ENCODE measurements around the gene TMC1. TPM values are rescaled to one million over a fixed set of nuclear protein-coding genes. Genes with fewer than 3 reads are reported as not detected.

The TMC1 gene
- total and polyA plus RNA-seq, 2 donors from 2014 or later: 0.25 to 1.2 TPM

DNA sequence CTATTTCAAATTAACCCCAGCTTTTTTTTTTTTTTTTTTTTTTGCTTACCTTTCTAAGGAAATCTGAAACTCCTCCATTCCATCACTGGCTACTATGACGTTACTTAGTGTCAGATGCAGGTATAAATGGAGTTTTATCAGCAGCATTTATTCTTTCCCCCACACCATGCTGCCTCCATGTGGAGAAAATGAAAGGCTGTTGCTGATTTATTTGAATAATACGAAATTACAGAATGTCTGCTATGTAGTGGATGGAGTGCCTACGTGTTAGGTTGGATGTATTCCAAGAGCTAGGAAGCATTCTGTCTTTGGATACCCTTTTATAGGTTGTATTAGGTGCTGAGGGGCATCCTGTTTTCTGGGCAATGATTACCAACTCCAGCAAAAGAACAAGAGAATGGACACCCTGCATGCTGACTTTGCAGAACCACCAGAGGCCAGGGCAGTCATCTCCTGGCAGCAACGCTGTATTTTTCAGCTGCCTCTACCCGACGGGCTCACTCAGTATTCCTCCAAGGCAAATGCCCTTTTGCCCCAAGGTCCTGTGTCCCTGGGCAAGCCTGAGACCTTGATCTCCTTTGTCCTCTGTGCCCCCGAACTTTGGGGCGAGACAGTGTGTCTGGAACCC is 232.0 kb downstream of the TMC1 start:
- Histone ChIP-seq H3K36me3 (ENCODE audit: control insufficient read depth in 2 of 3, insufficient read depth in 3 of 3, low read length in 3 of 3) (no peaks in the 10 kb centered on the region), H3K9ac (ENCODE audit: low read length in 3 of 3) (no peak overlapping the region), H3K27me3 (ENCODE audit: control insufficient read depth, insufficient read depth, low read length) (no peaks in the 10 kb centered on the region), H3K4me1 (ENCODE audit: control insufficient read depth in 2 of 3, insufficient read depth in 2 of 3, low read depth in 1 of 3, low read length in 3 of 3) (peaks cover 0 to 6% (median 2%) of the 10 kb centered on the region in 3 donors), H3K9me3 (ENCODE audit: control insufficient read depth in 2 of 3, insufficient read depth in 1 of 3, low read length in 3 of 3) (no peaks in the 10 kb centered on the region), H3K4me3 (ENCODE audit: low read length in 3 of 3) (no peak overlapping the region), H3K27ac (ENCODE audit: low read depth in 2 of 2, low read length in 2 of 2) (peak overlapping the region; percentile 2 to 8)
- FAIRE-seq: peak; percentile 54
- TF ChIP-seq, protein P1, sequence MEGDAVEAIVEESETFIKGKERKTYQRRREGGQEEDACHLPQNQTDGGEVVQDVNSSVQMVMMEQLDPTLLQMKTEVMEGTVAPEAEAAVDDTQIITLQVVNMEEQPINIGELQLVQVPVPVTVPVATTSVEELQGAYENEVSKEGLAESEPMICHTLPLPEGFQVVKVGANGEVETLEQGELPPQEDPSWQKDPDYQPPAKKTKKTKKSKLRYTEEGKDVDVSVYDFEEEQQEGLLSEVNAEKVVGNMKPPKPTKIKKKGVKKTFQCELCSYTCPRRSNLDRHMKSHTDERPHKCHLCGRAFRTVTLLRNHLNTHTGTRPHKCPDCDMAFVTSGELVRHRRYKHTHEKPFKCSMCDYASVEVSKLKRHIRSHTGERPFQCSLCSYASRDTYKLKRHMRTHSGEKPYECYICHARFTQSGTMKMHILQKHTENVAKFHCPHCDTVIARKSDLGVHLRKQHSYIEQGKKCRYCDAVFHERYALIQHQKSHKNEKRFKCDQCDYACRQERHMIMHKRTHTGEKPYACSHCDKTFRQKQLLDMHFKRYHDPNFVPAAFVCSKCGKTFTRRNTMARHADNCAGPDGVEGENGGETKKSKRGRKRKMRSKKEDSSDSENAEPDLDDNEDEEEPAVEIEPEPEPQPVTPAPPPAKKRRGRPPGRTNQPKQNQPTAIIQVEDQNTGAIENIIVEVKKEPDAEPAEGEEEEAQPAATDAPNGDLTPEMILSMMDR (IDR thresholded peaks at IDR 0.05; ENCODE audit: borderline replicate concordance, extremely low read depth, insufficient read depth): peak; percentile 43
- intact Hi-C loops (cut with DNase I): no loop called here
- DNase-seq: peak in 2 of 5 donors; percentile 19 to 32

DNA sequence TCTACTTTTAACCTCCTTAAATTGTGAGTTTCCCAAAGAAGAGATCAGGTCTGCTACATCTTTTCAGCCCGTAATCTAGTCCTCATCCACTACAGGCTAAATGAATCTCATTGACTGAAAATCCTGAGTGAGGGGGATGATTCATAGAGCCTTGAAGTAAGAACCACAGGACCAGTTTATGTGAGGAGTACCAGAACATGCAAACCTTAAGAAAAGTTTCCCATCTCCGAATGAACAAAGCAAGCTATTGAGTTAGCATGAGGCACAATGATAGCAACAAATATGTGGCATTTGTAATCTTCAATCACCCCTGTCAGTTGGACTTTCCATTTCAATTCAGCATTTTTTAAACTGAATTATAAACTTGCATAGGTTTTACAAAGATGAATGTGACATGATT is 234.4 kb downstream of the TMC1 start:
- TF ChIP-seq, protein P1 (IDR thresholded peaks at IDR 0.05; ENCODE audit: borderline replicate concordance, extremely low read depth, insufficient read depth): no peak
- DNase-seq: no peak

DNA sequence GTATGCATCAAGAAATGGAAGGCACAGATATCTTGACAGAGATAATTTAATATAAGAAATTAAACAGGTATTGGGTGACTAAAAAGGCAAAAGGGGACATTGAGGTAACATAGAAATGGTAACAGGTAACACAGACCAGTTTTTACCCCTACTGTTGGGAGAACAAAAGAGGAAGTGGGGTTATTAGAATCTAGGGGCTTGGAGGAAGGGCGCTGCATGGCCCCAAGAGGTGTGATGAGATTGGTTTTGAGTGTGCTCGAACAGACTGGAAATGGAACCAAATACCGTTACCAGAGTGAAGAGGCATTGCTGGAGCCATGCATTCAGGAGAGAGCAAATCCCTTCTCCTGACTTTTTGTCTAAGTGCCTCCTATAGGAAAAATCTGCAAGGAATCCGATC is 237.5 kb downstream of the TMC1 start:
- Histone ChIP-seq H3K4me3 (ENCODE audit: low read length in 3 of 3) (no peak overlapping the region), H3K27me3 (ENCODE audit: control insufficient read depth, insufficient read depth, low read length) (no peaks in the 10 kb centered on the region), H3K4me1 (ENCODE audit: control insufficient read depth in 2 of 3, insufficient read depth in 2 of 3, low read depth in 1 of 3, low read length in 3 of 3) (peaks cover 0 to 1% (median 0%) of the 10 kb centered on the region in 3 donors), H3K36me3 (ENCODE audit: control insufficient read depth in 2 of 3, insufficient read depth in 3 of 3, low read length in 3 of 3) (no peaks in the 10 kb centered on the region), H3K9me3 (ENCODE audit: control insufficient read depth in 2 of 3, insufficient read depth in 1 of 3, low read length in 3 of 3) (no peaks in the 10 kb centered on the region), H3K9ac (ENCODE audit: low read length in 3 of 3) (no peak overlapping the region), H3K27ac (ENCODE audit: low read depth in 2 of 2, low read length in 2 of 2) (no peak overlapping the region)
- TF ChIP-seq, protein P1 (IDR thresholded peaks at IDR 0.05; ENCODE audit: borderline replicate concordance, extremely low read depth, insufficient read depth): no peak
- DNase-seq: no peak
- intact Hi-C loops (cut with DNase I): no loop called here
- FAIRE-seq: no peak

More for the DNA sequence above, 234.4 kb downstream of the TMC1 start:
- H3K4me3 ChIP-seq (ENCODE audit: low read length in 3 of 3): no peak overlapping the region
- peaks cover 0 to 2% (median 0%) of the 10 kb centered on the region in 3 donors for H3K4me1 ChIP-seq (ENCODE audit: control insufficient read depth in 2 of 3, insufficient read depth in 2 of 3, low read depth in 1 of 3, low read length in 3 of 3)
- H3K9me3 ChIP-seq (ENCODE audit: control insufficient read depth in 2 of 3, insufficient read depth in 1 of 3, low read length in 3 of 3): no peaks in the 10 kb centered on the region
- H3K27me3 ChIP-seq (ENCODE audit: control insufficient read depth, insufficient read depth, low read length): no peaks in the 10 kb centered on the region
- no peak for FAIRE-seq
- intact Hi-C loops (cut with DNase I): no loop called here
- no peak overlapping the region for H3K9ac ChIP-seq (ENCODE audit: low read length in 3 of 3)
- no peak overlapping the region for H3K27ac ChIP-seq (ENCODE audit: low read depth in 2 of 2, low read length in 2 of 2)
- H3K36me3 ChIP-seq (ENCODE audit: control insufficient read depth in 2 of 3, insufficient read depth in 3 of 3, low read length in 3 of 3): no peaks in the 10 kb centered on the region
